GM21576 (cell line): ENCODE results near the gene STRBP.
A peak's percentile ranks its signal among the peaks of the same experiment; 100 is the strongest.
"Not testable (repeated sequence)": the region's sequence is repeated elsewhere in the genome, so short reads cannot be mapped to it uniquely, and the experiment has no call there.

Source experiments
- ATAC-seq: cut with Tn5 transposase; IDR thresholded peaks from one replicate; pipeline ENCODE4 v1.9.1; 2021; ENCODE audit warnings: mild to moderate bottlenecking, moderate library complexity; ENCODE audit not compliant: unreplicated experiment

Gene STRBP

DNA sequence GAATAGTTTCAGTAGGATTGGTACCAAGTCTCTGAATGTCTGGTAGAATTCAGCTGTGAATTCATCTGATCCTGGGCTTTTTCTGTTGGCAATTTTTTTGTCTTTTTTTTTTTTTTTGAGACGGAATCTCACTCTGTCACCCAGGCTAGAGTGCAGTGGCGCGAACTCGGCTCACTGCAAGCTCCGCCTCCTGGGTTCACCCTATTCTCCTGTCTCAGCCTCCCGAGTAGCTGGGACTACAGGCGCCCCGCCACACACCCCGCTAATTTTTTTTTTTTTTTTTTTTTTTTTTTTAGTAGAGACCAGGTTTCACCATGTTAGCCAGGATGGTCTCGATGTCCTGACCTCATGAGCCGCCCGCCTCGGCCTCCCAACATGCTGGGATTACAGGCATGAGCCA lies 67.9 kb downstream of the STRBP start:
- not testable (repeated sequence) for ATAC-seq

DNA sequence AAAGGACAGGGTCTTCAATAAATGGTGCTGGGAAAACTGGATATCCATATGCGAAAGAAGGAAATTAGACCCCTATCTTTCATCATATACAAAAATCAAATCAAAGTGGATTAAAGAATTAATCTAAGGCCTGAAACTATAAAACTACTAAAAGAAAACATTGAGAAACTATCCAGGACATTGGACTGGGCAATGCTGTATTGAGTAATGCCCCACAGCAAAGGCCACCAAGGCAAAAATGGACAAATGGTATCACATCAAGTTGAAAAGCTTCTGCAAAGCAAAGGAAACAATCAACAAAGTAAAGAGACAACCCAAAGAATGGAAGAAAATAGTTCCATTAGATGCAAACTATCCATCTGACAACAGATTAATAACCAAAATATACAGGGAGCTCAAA lies 72.3 kb downstream of the STRBP start:
- ATAC-seq: no peak

DNA sequence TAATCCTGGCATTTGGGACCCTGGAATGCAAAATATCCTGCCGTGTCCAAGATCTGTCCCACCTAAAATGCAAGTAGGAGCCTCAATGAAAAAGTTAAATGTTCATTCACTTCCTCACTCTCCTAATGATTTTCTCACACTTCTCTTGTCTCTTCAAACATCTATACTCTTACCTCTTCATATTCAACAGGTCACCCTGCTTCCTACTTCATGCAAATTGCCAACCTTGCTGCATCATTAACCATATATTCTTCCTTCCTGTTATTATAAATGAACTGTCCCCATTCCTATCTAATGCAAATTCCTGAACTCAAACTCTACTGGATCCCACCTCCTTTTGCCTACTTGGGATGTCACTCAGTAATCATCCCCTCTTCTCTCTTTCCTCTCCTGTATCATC lies 74.4 kb downstream of the STRBP start:
- no peak for ATAC-seq

DNA sequence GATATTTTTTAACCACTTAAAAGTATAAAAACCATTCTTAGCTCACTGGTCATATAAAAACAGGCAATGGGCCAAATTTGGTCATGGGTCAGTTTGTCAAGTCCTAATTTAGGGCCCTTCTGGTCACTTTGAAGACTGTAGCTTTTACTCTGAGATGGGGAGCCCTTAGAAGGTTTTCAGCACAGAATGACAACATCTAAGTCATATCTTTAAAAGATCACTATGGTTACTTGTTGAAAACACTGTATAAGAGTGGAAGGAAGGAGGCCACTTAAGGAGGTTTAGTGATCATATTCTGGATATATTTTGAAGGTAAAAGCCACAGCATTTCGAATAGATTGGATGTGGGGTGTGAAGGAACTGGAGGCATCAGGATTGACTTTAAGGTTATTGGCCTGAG lies 76.7 kb downstream of the STRBP start:
- no peak for ATAC-seq

DNA sequence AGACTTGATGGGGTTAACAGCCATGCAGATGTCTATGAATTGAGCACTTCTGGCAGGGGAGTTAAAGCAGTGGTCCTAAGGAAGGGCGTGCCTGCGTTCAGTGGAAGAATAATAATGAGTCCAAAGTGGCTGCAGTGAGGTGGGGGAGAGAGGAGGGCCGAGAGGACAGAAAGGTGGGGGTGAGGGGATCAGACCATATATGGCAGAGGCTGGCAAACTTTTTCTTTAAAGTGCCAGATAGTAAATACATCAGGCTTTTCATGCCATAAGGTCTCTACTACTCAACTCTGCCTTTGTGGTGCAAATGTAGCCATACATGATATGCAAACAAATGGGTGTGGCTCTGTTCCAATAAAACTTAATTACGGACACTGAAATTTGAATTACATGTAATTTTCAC lies 77.1 kb downstream of the STRBP start:
- no peak for ATAC-seq

DNA sequence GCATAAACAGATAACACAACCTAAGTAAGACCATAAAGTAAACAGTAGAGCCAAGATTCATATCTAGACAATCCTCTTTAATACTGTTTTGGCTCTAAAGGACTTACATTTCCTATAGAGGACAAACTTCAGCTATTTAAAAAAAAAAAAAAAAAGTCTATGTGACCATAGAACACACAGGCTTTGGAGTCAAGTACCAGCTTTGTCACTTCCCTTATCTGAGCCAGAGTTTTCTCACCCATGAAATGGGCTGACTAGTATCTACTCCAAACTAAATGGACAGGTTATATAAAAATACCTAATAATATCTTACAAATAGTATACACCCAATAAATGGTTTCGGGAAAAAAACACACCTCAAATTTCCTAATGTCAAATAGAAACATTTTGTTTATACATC lies 81.3 kb downstream of the STRBP start:
- ATAC-seq: no peak

DNA sequence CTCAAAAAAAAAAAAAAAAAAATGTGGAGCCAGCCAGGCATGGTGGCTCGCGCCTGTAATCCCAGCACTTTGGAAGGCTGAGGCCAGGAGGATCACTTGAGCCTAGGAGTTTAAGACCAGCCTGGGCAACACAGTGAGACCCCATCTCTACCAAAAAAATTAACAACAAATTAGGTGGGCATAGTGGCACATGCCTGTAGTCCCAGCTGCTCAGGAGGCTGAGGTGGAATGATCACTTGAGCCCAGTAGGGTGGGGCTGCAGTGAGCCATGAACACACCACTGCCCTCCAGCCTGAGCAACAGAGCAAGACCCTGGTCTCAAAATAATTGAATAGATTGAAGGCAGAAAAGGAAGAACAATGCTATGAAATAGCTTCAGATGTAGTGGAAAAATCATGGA lies 82.4 kb downstream of the STRBP start:
- ATAC-seq: not testable (repeated sequence)

DNA sequence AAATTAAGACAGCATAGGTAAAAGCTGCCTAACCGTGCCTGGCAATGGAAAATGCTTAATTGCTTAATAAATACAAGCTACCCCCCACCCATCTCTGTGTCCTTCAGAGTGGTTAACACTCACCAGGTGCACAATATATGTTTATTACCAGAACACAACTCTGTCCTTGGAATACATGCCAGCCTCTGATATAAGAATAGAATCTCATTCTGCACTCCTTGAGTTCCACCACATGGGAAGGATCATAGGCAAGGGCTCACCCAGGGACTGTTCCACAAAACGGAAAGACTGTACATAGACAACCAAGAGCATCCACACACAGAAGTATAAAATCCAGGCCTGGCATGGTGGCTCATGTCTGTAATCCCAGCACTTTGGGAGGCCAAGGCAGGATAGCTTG lies 91.4 kb downstream of the STRBP start:
- ATAC-seq: no peak

DNA sequence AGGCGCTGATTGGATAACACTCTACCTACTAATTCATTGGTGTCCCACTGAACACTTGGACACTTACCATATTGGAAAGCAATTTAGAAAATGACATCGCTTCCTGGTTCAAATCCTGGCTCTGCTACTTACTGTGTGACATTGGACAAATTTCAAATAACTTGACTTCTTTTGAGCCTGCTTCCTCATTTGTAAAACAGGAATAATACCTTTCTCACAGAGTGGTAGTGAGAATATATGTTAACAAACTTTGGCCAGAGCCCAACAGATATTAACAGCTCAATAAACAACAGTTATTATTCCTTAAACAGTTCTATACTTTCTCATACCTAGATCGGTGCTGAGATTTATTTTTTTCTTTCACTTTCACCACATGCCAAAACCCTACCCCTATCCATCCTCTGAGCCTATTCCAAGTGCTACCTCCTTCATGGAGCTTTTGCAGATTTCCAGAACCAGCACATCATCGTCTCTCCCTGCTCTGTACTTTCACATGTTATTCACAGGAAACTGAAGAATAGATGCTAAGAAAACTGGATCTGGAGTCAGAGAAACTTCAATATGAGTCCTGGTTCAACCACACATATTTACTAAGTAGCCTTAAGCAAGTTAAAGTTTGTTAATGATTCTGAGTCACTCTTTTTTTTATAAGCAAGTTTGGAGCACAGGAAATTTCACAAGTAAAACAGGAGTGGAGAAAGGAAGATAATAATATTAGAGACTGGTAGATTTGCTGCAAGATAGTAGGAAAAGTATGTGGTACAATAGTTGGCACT lies 92.3 kb downstream of the STRBP start:
- ATAC-seq: no peak

DNA sequence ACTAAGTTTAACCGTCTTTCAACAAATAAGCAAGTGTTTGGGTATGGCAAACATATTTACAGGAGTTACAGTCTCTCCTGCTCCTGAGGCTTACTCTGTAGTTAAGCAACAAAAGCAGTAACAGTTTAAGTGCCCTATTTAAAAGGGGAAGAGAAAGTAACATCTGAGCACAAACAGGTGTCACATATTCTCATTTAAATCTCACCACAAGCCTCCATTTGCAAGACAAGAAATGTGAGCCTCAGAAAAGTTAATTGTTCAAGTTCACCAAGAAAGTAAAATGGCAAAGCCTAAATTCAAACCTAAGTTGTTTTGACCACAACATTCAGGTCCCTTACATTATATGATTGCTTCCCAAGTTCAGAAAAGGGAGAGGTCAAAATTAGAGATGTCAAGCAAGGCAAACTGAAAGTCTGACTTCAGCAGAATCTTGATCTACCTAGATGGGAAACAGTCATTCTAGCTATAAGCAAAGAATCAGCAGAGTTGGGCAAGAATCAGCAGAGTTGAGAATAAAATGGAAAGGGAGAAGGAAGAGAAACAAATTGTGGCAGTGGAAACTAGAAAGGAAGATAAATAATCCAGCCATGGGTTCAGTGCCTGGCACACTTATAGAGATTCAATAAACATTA lies 93.4 kb downstream of the STRBP start:
- ATAC-seq: peak; percentile 86

DNA sequence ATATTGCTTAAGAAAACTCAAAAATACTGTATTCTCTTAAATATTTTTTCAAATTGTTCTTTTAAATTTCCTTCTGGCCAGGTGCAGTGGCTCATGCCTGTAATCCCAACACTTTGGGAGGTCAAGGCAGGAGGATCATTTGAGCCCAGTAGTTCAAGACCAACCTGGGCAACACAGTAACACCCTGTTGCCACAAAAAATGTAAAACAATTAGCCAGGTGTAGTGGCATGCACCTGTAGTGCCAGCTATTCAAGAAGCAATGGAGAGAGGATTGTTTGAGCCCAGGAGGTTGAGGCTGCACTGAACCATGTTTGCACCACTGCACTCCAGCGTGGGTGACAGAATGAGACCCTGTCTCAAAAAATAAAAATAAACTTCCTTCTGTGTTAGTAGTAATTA lies 94.3 kb downstream of the STRBP start:
- no peak for ATAC-seq

DNA sequence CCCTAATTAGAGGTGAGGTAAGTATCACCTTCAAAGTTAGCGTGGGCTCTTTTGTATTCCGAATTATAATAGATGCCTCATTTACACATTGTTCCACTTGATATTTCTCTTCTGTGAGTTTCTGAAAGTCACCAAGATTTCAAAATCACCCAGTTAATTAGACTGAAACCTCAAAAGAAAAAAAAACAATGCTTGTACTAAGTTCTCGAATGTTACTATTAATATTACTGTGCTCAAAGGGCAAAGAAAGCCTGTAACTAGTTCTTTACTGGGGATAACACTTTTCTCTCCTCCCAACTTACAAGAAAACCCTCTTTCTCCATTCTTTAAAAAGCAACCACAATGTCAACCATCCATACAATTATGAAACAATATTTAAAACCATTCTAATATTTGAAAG lies 98.5 kb downstream of the STRBP start:
- no peak for ATAC-seq

DNA sequence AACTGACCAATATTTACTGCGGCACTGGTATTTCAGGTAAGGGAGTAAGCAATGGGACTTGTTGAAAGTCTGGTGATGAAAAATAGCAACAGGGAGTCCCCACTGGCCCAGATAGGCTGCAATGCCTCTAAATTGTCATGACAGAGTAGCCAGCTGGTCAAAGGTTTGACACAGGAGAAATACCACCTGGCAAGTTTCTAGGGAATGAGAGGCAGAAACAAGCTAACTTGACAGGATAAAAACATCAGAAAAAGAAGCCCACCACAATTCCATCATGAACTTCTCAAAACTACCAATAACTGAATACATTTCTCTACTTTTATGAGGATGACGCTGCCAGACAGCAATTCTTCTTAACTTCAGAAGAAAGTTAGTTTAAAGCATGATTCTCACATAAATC lies 99.8 kb downstream of the STRBP start:
- no peak for ATAC-seq

DNA sequence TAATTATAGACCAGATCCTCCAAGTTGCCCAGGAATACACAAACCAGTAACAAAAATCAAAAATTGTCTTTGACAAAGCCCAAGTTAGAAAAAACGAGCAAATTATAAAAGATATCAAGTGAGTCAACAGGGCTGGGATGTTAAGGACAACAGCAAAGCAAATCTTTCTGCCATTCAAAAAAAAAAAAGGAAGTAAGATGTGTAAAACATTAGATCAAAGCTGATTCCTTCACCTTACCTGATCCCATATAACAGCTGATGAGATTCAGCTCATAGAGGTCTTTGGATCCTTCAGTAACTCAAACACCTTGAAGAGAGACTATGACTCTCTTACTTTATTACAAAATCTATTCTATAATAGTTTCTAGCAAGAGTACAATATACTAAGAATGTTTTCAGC lies 100.9 kb downstream of the STRBP start:
- no peak for ATAC-seq

DNA sequence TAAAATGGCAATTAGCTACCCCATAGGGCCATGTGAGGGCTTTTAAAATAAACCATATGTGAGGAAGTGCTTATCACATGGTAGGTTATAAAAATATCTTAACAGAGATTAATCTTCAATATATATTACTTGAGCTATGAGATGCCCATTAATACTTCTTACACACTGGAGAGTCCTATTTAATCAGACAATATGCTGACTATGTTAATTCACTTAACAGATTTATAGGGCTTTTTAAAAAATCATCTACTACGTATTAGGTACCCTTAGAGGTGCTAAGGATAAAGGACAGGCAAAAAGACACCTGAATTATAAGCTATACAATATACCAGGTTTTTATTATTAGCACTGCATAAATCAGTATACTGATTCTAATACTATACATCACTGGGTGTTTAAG lies 102.6 kb downstream of the STRBP start:
- no peak for ATAC-seq

DNA sequence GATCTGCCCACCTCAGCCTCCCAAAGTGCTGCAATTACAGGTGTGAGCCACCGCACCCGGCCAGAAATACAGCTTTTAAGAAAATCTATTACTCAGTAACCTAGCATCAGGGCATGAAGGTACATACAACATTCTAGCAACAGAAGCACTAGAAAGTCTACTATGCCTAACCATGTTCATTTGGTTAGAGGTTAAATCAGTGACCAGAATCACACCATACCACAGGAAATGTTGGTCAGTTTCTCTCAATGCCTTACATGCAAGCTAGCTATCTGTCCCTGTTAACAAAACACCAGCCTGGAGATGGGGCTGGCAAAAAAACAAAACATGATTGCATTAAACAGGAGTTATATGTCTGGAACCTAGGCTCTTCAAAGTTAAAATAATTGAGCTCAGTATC lies 104.1 kb downstream of the STRBP start:
- ATAC-seq: no peak

DNA sequence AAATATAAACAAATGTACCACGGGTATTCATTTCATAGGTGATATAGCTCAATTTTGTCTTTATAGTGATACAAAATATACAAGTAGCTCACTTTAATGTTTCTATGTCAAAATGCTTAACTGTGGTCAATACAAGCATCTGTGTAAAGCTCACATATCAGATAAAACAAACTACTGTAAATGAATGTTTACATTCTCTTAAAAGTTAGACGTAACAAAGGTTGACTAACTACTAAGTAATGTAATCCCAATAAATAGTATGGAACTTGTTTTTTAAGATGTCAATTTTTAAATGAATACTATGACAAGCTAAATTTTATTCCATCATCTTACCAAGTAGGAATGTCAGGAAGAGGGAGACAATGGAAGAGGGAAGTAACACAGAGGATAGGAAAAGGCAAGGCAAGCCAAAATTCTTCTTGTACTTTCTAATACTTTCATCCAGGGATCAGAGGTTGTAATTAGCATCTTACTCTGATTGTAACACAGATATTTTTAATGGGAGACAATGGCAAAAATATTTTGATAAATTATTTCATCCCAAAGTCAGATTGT lies 105.5 kb downstream of the STRBP start:
- ATAC-seq: no peak

DNA sequence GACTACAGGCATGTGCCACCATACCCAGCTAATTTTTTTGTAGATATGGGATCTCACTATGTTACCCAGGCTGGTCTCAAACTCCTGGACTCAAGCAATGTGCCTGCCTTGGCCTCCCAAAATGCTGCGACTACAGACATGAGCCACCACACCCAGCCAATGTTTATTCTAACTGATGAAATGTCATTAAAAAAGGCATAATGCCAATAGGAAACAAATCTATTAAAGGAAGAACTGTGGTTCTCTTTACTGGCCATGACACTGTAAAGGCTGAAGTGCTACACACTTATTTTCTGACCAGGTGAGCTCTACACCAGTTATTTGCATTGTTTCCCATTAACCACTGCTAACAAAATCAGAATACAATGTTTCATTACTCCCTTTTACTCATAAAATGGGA lies 106.0 kb downstream of the STRBP start:
- no peak for ATAC-seq

DNA sequence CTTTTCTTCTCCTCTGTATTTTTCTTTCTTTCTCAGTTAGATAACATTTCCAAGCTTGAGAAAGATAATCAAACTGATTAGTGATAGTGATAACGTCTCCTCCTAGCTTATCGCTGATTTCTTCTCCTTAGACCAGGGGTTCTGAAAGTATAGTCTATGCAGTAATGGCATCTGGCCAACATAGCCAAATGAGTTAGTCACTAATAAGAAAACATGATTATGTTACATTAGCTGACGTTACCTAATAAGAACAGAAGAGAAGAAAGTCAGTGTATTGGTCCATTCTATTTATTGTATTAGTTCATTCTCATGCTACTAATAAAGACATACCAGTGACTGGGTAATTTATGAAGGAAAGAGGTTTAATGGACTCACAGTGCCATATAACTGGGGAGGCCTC lies 111.2 kb downstream of the STRBP start:
- no peak for ATAC-seq

DNA sequence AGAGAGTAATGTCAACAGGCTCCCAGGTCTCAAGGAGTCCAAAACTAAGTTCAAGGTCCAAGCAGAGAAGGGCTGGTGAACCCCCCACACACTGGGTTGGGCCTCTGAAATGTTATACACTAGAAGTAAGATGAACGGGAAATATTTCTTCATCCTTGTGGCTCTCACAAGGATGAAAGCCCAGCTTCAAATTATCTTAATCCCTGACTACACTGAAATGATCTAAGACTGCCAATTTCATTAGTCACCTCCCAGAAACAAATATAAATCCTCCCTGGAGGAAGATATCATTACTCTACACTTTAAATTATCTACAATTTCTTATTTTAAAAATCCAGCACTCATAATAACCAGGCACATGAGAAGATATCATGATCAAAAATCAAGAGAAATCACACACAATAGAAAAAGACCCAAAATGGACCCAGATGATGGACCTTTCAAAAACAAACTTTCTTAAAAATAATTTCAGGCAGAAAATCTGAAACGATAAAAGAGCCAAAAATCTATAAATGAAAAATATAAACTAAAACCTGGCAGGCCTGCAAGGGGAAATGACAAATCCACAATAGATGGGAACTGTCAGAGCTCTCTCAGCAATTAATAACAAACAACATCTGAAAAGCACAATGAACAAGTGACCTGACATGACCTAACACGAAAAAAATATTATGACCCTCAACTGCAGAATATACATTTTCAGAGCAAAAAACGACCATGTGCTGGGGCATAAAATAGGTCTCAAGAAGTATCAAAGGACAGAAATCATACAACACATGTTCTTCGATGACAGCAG lies 117.5 kb downstream of the STRBP start:
- ATAC-seq: no peak

DNA sequence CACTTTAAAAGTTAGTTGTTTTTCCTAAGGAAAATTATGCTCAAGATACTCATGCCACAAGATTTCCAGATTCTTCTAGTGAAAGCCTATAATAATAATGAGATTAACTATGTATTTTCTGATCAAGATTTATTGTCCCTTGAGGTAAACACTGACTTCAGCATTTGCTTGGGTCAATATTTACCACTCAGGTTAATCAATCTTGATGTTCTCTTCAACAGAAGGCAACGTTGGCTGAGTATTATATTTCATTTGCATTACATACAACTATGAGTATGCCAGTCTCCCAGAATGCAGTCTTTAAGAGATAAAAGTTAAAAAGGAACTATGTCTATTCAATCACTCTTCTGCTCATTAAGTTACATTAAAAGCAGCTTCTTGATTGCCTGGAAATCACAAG lies 119.3 kb downstream of the STRBP start:
- ATAC-seq: no peak

DNA sequence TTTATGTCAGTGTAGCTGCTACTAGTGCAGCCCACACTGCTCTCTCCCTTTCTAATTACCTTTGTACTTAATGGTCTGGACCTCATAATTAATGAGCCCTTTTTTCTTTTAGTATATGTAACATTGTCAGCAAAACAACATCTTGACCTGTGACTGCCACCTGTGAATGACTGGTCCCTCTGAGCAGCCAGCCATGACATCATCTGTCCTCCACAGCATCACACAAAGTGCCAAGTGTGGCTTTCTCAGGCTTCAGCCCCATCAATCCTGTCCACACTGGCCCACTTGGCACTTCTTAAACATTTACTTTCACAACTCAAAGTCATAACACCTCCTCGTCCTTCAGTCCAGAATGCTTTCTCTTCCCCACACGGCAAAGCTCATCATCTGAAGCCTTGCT lies 130.2 kb downstream of the STRBP start:
- no peak for ATAC-seq
